Natural killer cell treated with Interleukin-12 subunit alpha and Interleukin-12 subunit beta and Interleukin-15 and Interleukin-18, amount 100 ng/mL, for 72 hours (primary cell): ENCODE results near the gene CCDC92. TPM values are rescaled to one million over a fixed set of nuclear protein-coding genes. Genes with fewer than 3 reads are reported as not detected.

Experiments
- ATAC-seq, 2 donors: fragments of 150-1000 bp; cut with Tn5 transposase in 1 of 2; sonication (Bioruptor Pico), chemical (Tn5 transposase) in 1 of 2; 2 replicates each; pipeline ENCODE4 v1.10.0; 2021
- DNase-seq: peaks from one replicate; pipeline ENCODE4 v3.0.0; 2022; ENCODE audit warnings: low spot score
- H3K27ac Mint-ChIP-seq, 2 donors: 1 replicate in 1 of 2; 2 replicates in 1 of 2; pipeline ENCODE4 v1.8.0; 2022; ENCODE audit warnings: mixed read lengths in 2 of 2, mild to moderate bottlenecking in 1 of 2, moderate library complexity in 1 of 2
- H3K27me3 Mint-ChIP-seq, 2 donors: 1 replicate in 1 of 2; 2 replicates in 1 of 2; pipeline ENCODE4 v1.8.0; 2022; ENCODE audit warnings: mixed read lengths in 2 of 2
- H3K36me3 Mint-ChIP-seq: one replicate; pipeline ENCODE4 v1.8.0; 2022; ENCODE audit warnings: mixed read lengths
- H3K4me1 Mint-ChIP-seq, 2 donors: 1 replicate in 1 of 2; 2 replicates in 1 of 2; pipeline ENCODE4 v1.8.0; 2022; ENCODE audit warnings: low read depth in 2 of 2, mixed read lengths in 2 of 2, mild to moderate bottlenecking in 1 of 2
- H3K4me3 Mint-ChIP-seq: one replicate; pipeline ENCODE4 v1.8.0; 2022; ENCODE audit warnings: mixed read lengths
- H3K9me3 Mint-ChIP-seq: 2 replicates; pipeline ENCODE4 v1.8.0; 2022; ENCODE audit warnings: mixed read lengths
- total RNA-seq, 2 donors: library from RNA; stranded (reverse); gene quantifications; one replicate each; pipeline ENCODE4 v1.2.3, GENCODE V29; 2022

CCDC92 gene
- total RNA-seq, 2 donors from 2014 or later: 12.9 to 16.2 TPM

GRCh38 chr12:123936956-123937706 lies 35.5 kb downstream of the CCDC92 start:
- DNase-seq (no peak), ATAC-seq (no peak)
- Mint-ChIP-seq H3K9me3 (no peaks in the 10 kb centered on the region), H3K4me3 (peak overlapping the region; percentile 75), H3K27me3 (no peaks in the 10 kb centered on the region), H3K36me3 (peaks cover 5% of the 10 kb centered on the region), H3K27ac (peak overlapping the region; percentile 74), H3K4me1 (peaks cover 55 to 66% of the 10 kb centered on the region in 2 donors)

- H3K9me3 Mint-ChIP-seq: no peaks in the 10 kb centered on the region
- H3K27me3 Mint-ChIP-seq: no peaks in the 10 kb centered on the region
- peak overlapping the region in 1 of 2 donors; percentile 27 for H3K27ac Mint-ChIP-seq
- H3K4me3 Mint-ChIP-seq: peak overlapping the region; percentile 55
- ATAC-seq: no peak
- peaks cover 2% of the 10 kb centered on the region for H3K36me3 Mint-ChIP-seq
- peaks cover 55 to 63% of the 10 kb centered on the region in 2 donors for H3K4me1 Mint-ChIP-seq
- no peak for DNase-seq
Measured at GRCh38 chr12:123936471-123936870, 36.2 kb downstream of the CCDC92 start.

- DNase-seq (no peak), ATAC-seq (no peak)
- H3K36me3 Mint-ChIP-seq: no peaks in the 10 kb centered on the region
- H3K4me3 Mint-ChIP-seq: peak overlapping the region; percentile 55
- no peaks in the 10 kb centered on the region for H3K27me3 Mint-ChIP-seq
- H3K4me1 Mint-ChIP-seq: peaks cover 55 to 61% of the 10 kb centered on the region in 2 donors
- no peaks in the 10 kb centered on the region for H3K9me3 Mint-ChIP-seq
- peak overlapping the region in 1 of 2 donors; percentile 27 for H3K27ac Mint-ChIP-seq
Measured at GRCh38 chr12:123935956-123936355, 36.7 kb downstream of the CCDC92 start.

GRCh38 chr12:123934829-123935228 lies 37.8 kb downstream of the CCDC92 start:
- H3K27me3 Mint-ChIP-seq: no peaks in the 10 kb centered on the region
- DNase-seq (peak; percentile 88), ATAC-seq (peak; percentile 85 to 94)
- peak overlapping the region; percentile 48 for H3K4me3 Mint-ChIP-seq
- H3K4me1 Mint-ChIP-seq: peaks cover 50 to 57% of the 10 kb centered on the region in 2 donors
- H3K36me3 Mint-ChIP-seq: no peaks in the 10 kb centered on the region
- peak overlapping the region in 1 of 2 donors; percentile 52 for H3K27ac Mint-ChIP-seq
- H3K9me3 Mint-ChIP-seq: no peaks in the 10 kb centered on the region

- Mint-ChIP-seq H3K4me1 (peaks cover 47 to 55% of the 10 kb centered on the region in 2 donors), H3K36me3 (no peaks in the 10 kb centered on the region), H3K27ac (no peak overlapping the region), H3K9me3 (no peaks in the 10 kb centered on the region), H3K27me3 (no peaks in the 10 kb centered on the region), H3K4me3 (peak overlapping the region; percentile 48)
- DNase-seq (peak; percentile 55), ATAC-seq (peak in 1 of 2 donors; percentile 1)
Measured at GRCh38 chr12:123934016-123934620, 38.5 kb downstream of the CCDC92 start.

GRCh38 chr12:123933214-123933613 lies 39.4 kb downstream of the CCDC92 start:
- no peak overlapping the region for H3K27ac Mint-ChIP-seq
- H3K4me3 Mint-ChIP-seq: no peak overlapping the region
- DNase-seq (peak; percentile 54), ATAC-seq (no peak)
- no peaks in the 10 kb centered on the region for H3K9me3 Mint-ChIP-seq
- no peaks in the 10 kb centered on the region for H3K36me3 Mint-ChIP-seq
- H3K27me3 Mint-ChIP-seq: no peaks in the 10 kb centered on the region
- H3K4me1 Mint-ChIP-seq: peaks cover 38 to 46% of the 10 kb centered on the region in 2 donors

- no peak overlapping the region for H3K4me3 Mint-ChIP-seq
- H3K27me3 Mint-ChIP-seq: no peaks in the 10 kb centered on the region
- H3K27ac Mint-ChIP-seq: no peak overlapping the region
- H3K9me3 Mint-ChIP-seq: no peaks in the 10 kb centered on the region
- DNase-seq (peak; percentile 22), ATAC-seq (no peak)
- H3K36me3 Mint-ChIP-seq: no peaks in the 10 kb centered on the region
- H3K4me1 Mint-ChIP-seq: peaks cover 28 to 36% of the 10 kb centered on the region in 2 donors
Measured at GRCh38 chr12:123931686-123932321, 40.8 kb downstream of the CCDC92 start.

- H3K27ac Mint-ChIP-seq: no peak overlapping the region
- no peak for ATAC-seq
- no peaks in the 10 kb centered on the region for H3K27me3 Mint-ChIP-seq
- no peak overlapping the region for H3K4me3 Mint-ChIP-seq
- peak; percentile 42 for DNase-seq
- H3K9me3 Mint-ChIP-seq: no peaks in the 10 kb centered on the region
- H3K36me3 Mint-ChIP-seq: no peaks in the 10 kb centered on the region
- H3K4me1 Mint-ChIP-seq: peaks cover 13 to 23% of the 10 kb centered on the region in 2 donors
Measured at GRCh38 chr12:123929946-123930583, 42.6 kb downstream of the CCDC92 start.

- no peak overlapping the region for H3K27ac Mint-ChIP-seq
- no peaks in the 10 kb centered on the region for H3K36me3 Mint-ChIP-seq
- no peaks in the 10 kb centered on the region for H3K9me3 Mint-ChIP-seq
- DNase-seq: no peak
- peaks cover 0 to 3% of the 10 kb centered on the region in 2 donors for H3K27me3 Mint-ChIP-seq
- no peak for ATAC-seq
- no peak overlapping the region for H3K4me3 Mint-ChIP-seq
- H3K4me1 Mint-ChIP-seq: peaks cover 7 to 11% of the 10 kb centered on the region in 2 donors
Measured at GRCh38 chr12:123928897-123929296, 43.7 kb downstream of the CCDC92 start.

GRCh38 chr12:123928274-123928865 lies 44.3 kb downstream of the CCDC92 start:
- Mint-ChIP-seq H3K36me3 (no peaks in the 10 kb centered on the region), H3K27me3 (peaks cover 0 to 3% of the 10 kb centered on the region in 2 donors), H3K4me3 (no peak overlapping the region), H3K27ac (no peak overlapping the region), H3K4me1 (peaks cover 2 to 6% of the 10 kb centered on the region in 2 donors), H3K9me3 (no peaks in the 10 kb centered on the region)
- ATAC-seq (no peak), DNase-seq (no peak)

- Mint-ChIP-seq H3K27ac (no peak overlapping the region), H3K4me3 (no peak overlapping the region), H3K27me3 (peaks cover 0 to 5% of the 10 kb centered on the region in 2 donors), H3K36me3 (no peaks in the 10 kb centered on the region), H3K4me1 (no peaks in the 10 kb centered on the region), H3K9me3 (no peaks in the 10 kb centered on the region)
- DNase-seq: no peak
- ATAC-seq: no peak
Measured at GRCh38 chr12:123924539-123924938, 48.1 kb downstream of the CCDC92 start.

- Mint-ChIP-seq H3K36me3 (no peaks in the 10 kb centered on the region), H3K9me3 (no peaks in the 10 kb centered on the region), H3K4me1 (no peaks in the 10 kb centered on the region), H3K27ac (no peak overlapping the region), H3K4me3 (no peak overlapping the region), H3K27me3 (peaks cover 0 to 6% of the 10 kb centered on the region in 2 donors)
- DNase-seq: no peak
- no peak for ATAC-seq
Measured at GRCh38 chr12:123923927-123924326, 48.7 kb downstream of the CCDC92 start.

- no peak overlapping the region for H3K27ac Mint-ChIP-seq
- no peaks in the 10 kb centered on the region for H3K36me3 Mint-ChIP-seq
- DNase-seq: no peak
- no peak for ATAC-seq
- peaks cover 0 to 6% of the 10 kb centered on the region in 2 donors for H3K27me3 Mint-ChIP-seq
- no peak overlapping the region for H3K4me3 Mint-ChIP-seq
- no peaks in the 10 kb centered on the region for H3K4me1 Mint-ChIP-seq
- H3K9me3 Mint-ChIP-seq: no peaks in the 10 kb centered on the region
Measured at GRCh38 chr12:123923038-123923437, 49.6 kb downstream of the CCDC92 start.
